ENCODE results near the gene HNRNPF.

GRCh38 chr10:43411536-43411935 is 2.5 kb upstream of the HNRNPF start:
- TF ChIP-seq CTCF (IDR thresholded peaks at IDR 0.05; ENCODE audit: low read length): no peak
- no peak for TF ChIP-seq EZH2phosphoT487 (IDR thresholded peaks at IDR 0.05; ENCODE audit: low read length)
- TF ChIP-seq EZH2 (optimal IDR thresholded peaks at IDR 0.05; ENCODE audit: low read depth, low read length): no peak
